WERI-Rb-1 (cell line): ENCODE measurements around the gene CCDC149.

Source experiments
- DNase-seq: peaks from one replicate; pipeline ENCODE4 v3.0.0-alpha.2; 2020
- H3K27ac ChIP-seq: fragments of 250-450 bp; sonication (Bioruptor Pico); 2 replicates; pipeline ENCODE4 v1.5.1; 2020; ENCODE audit warnings: mild to moderate bottlenecking, moderate library complexity
- H3K27me3 ChIP-seq: fragments of 250-450 bp; sonication (Bioruptor Pico); 2 replicates; pipeline ENCODE4 v1.5.1; 2021; ENCODE audit warnings: mild to moderate bottlenecking, low read depth, moderate library complexity; ENCODE audit not compliant: insufficient read depth, severe bottlenecking
- H3K36me3 ChIP-seq: fragments of 250-450 bp; sonication (Bioruptor Pico); 2 replicates; pipeline ENCODE4 v1.5.1; 2020; ENCODE audit warnings: mild to moderate bottlenecking, moderate library complexity
- H3K4me3 ChIP-seq: 2 replicates; pipeline ENCODE4 v1.5.1; 2011; ENCODE audit warnings: low read depth, mild to moderate bottlenecking, control low read depth, low read length
- H3K9me3 ChIP-seq: fragments of 250-450 bp; sonication (Bioruptor Pico); 2 replicates; pipeline ENCODE4 v1.5.1; 2021; ENCODE audit warnings: mild to moderate bottlenecking, moderate library complexity; ENCODE audit not compliant: severe bottlenecking
- CTCF ChIP-seq: IDR thresholded peaks from 2 replicates; pipeline ENCODE4 v1.5.1; 2011; ENCODE audit warnings: low read depth, mild to moderate bottlenecking, control low read depth, inconsistent platforms, low read length

The CCDC149 gene

GRCh38 chr4:24792552-24792951 is 120.3 kb downstream of the CCDC149 start:
- no peak for DNase-seq
- TF ChIP-seq CTCF = no peak
- H3K27me3 ChIP-seq = no peaks in the 10 kb centered on the region
- H3K27ac ChIP-seq = no peak overlapping the region
- no peaks in the 10 kb centered on the region for H3K9me3 ChIP-seq
- H3K4me3 ChIP-seq = no peak overlapping the region
- no peaks in the 10 kb centered on the region for H3K36me3 ChIP-seq

- Histone ChIP-seq H3K27me3 (no peaks in the 10 kb centered on the region), H3K36me3 (no peaks in the 10 kb centered on the region), H3K27ac (no peak overlapping the region), H3K4me3 (no peak overlapping the region), H3K9me3 (peaks cover under 1% of the 10 kb centered on the region)
- no peak for TF ChIP-seq CTCF
- DNase-seq = no peak
Observed at GRCh38 chr4:24791043-24791442, 121.8 kb downstream of the CCDC149 start.

GRCh38 chr4:24783506-24783905 is 129.3 kb downstream of the CCDC149 start:
- no peak for DNase-seq
- H3K4me3 ChIP-seq = no peak overlapping the region
- H3K27ac ChIP-seq = no peak overlapping the region
- no peaks in the 10 kb centered on the region for H3K27me3 ChIP-seq
- no peaks in the 10 kb centered on the region for H3K36me3 ChIP-seq
- TF ChIP-seq CTCF = no peak
- H3K9me3 ChIP-seq = peaks cover 6% of the 10 kb centered on the region

GRCh38 chr4:24781999-24782745 is 130.7 kb downstream of the CCDC149 start:
- no peak for DNase-seq
- H3K4me3 ChIP-seq = no peak overlapping the region
- H3K27ac ChIP-seq = no peak overlapping the region
- H3K36me3 ChIP-seq = no peaks in the 10 kb centered on the region
- peaks cover 6% of the 10 kb centered on the region for H3K9me3 ChIP-seq
- H3K27me3 ChIP-seq = no peaks in the 10 kb centered on the region
- TF ChIP-seq CTCF = no peak

GRCh38 chr4:24780936-24781495 is 131.8 kb downstream of the CCDC149 start:
- TF ChIP-seq CTCF = no peak
- peaks cover 4% of the 10 kb centered on the region for H3K9me3 ChIP-seq
- no peaks in the 10 kb centered on the region for H3K27me3 ChIP-seq
- H3K27ac ChIP-seq = no peak overlapping the region
- DNase-seq = no peak
- no peaks in the 10 kb centered on the region for H3K36me3 ChIP-seq
- H3K4me3 ChIP-seq = no peak overlapping the region
